HG03060 (cell line): Measurements from ENCODE around the gene GRID1.

Source experiments
- ATAC-seq: cut with Tn5 transposase; IDR thresholded peaks from one replicate; pipeline ENCODE4 v1.9.1; 2021; ENCODE audit warnings: low read depth, moderate number of reproducible peaks; ENCODE audit not compliant: unreplicated experiment

GRID1 gene

DNA sequence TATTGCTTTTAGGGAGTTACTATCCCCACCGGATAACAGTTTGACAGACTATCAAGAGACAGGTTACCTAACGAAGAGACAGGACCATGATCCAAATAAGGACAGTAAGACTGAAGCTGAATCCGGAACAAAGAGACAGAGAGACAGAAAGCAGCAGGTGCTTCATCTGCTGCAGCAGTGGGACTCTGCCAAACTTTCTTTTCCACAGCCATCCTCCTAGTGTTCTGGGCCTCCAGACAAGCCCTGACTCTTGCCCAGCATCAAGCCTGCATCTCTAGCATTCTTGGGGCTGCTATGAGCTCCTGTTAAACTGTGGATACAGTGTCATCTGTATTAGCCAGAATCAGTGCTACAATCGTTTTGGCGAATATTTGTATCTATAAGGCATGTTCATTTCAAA is 761.7 kb downstream of the GRID1 start:
- ATAC-seq, result no peak

DNA sequence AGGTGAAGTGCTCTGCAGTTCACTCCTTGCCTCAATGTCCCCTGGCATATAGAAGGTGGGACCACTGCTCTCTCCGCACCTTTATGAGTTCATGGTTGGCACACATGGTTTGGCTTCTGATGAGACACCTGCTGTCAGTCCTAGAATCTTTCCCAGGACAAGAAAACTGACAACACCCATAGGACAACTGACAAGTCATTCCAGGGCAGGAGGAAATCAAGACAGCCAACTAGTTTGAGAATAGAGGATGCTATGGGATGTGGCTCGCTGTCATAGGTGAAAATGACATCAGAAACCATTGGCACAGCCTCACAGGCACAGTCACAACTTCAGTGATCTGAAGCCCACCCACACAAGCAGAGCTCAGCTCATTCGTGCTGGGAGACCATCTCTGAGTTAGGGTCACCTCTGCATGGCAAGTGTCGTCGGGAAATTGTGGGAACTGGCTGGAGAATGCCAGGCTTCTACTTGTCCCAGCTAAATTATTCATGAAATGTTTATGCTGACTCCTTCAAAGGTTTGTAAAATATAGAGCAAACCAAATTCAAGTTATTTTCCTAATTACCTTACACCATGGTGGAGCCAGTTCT is 762.4 kb downstream of the GRID1 start:
- ATAC-seq, result no peak

DNA sequence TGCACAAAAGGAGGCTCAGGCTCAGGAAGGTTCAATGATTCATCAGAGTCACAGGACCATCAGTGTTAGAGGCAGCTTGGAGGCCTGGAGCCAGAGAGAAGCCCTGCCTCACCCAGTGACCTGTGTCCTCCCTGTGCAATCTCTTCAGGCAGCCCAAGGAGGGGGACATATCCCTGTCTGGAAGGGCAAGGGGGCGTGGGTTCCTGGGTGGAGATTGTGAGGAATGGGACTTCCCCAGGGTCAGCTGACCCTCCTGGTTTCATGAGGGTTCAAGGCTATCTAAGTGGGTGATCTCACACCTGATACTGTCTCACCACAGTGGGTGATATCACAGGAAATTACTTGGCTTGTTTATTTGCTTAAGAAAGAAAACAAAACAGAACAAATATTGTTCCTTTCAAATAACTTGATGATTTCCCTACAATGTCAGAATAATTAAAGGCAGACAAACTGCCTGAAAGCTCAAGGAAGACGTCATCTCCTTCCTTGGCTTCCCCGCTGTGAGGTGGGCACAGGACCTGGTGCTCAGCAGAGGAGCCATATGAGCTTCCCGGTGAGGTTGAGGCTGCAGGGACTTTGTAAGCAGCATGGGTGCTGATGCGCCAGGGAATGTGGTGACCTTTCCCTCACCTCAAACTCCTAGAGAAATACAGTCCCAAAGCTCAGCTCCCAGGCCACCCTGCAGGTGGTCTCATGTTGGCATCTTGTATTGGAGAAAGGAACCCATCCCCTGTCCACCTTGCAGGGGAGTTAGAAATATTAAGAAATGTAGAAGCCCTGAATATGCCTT is 763.2 kb downstream of the GRID1 start:
- no peak for ATAC-seq

DNA sequence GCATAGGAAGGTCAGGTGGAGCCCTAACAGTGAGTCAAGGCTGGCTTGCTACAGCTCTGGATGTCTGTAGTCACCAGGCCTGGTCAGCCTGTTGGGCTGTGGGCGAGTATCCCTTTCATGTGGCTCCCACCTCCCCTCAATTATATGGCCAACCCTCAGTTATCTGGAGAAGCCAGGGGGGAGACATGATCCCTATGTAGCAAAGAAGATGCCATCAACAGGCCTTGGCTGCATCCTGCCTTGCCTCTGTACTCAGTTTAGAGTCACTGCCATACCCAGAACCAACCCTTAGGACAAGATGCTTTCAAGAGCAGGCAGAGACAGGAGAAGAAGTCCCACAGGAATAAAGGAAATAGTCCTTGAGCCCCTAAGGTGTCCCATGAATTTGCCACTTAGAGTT is 763.9 kb downstream of the GRID1 start:
- no peak for ATAC-seq

DNA sequence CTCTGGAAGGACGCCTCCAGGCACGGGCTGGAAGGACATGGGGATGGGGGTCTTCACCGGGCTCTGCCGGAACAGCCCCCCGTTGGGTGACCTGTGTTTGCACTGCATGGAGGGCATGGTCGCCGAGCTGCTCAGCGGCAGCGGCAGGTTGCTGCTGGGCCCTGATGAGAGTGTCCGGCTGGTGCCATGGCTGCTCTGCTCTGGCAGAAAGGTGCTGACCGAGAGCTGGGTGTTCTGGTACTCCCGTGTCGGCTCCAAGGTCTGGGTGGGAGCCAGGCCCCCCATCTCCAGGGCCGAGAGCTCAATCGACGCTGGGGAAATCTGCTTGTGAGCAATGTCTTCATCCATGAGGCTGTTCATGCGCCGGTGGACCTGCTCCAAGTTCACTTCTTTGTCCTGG is 764.3 kb downstream of the GRID1 start:
- ATAC-seq, result no peak

DNA sequence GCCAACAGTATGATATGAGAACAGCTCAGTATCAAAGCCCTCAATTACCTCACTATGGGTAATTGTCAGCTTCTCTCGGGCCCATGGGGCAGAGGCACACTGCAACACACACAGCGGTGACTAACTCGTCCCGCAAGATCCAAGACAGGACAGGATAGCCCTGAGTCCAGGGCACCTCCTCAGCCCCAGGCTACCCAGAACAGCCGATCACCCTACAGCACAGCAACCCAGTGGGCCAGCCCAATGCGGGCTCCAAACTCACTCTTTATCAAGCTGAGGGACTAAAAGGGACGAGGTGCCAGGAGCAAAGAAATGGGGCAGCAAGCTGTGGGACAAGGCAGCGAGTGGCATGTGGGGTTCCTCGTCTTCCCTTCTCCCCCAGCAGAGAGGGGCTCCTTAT is 765.1 kb downstream of the GRID1 start:
- ATAC-seq, result no peak

DNA sequence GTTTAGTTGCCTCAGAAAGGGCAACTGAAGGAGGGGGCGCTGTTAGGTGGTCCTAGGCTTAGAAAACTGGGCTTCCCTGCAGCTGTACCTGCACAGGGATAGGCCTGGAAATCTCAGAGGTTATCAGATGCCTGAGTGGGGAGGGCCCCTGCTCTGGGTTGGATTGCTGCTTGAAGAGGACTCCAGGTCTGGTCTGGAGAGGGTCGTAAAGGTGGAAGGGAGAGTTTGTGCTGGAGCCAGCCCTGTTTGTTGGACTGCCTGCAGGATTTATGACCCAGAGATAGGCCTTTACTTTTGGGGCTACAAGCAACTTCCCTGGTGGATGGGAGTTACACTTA is 765.9 kb downstream of the GRID1 start:
- ATAC-seq, result no peak

DNA sequence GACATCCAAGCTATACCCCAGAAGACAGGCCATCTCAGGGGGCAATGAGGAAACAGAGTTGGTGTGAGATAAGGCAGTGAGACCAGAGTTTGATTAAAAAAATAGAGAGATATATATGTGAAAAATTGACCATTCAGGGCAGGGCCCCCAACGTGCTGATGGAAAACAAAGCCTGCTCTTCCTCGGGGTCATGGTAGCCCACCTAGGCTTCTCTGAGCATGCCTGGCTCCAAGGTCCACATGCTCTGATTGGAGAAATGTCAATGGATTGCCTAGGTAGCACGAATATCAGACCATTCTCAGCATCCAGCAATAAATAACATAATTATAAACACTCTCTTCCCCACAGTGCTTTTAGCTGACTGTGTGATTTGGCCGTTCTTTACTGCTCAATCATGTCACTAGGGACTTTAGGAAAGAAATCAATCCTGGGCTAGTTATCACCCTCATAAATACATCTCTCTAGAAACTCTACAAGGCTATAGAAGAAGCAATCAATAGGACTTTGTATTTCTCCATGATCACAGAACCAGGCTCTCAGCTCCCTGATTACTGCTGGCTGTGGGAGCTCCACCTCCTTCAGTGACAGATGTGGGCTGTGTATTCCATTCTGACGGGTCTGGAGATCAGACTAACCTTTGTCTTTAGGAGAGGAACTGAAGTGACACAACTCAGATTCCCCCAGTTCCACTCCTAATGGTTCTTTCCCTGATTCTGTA is 766.4 kb downstream of the GRID1 start:
- no peak for ATAC-seq

DNA sequence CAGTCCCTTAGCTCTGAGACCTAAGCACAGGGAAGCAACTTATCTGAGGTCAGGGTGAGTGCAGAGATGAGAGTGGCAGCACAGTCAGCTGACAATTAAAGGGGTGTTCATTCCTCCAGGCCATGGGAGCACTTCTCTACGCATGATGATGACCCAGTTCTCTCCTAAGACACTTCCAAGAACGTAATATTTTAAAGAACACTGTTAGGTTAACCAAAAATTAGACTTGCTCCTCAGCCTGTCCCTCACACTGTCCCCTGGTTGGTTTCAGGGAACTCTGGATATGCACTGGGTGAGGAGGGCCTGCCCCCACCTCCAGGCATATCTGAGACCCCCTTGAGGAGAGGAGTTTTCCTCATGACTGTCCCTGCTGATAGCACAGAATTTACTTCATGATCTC is 767.5 kb downstream of the GRID1 start:
- no peak for ATAC-seq

DNA sequence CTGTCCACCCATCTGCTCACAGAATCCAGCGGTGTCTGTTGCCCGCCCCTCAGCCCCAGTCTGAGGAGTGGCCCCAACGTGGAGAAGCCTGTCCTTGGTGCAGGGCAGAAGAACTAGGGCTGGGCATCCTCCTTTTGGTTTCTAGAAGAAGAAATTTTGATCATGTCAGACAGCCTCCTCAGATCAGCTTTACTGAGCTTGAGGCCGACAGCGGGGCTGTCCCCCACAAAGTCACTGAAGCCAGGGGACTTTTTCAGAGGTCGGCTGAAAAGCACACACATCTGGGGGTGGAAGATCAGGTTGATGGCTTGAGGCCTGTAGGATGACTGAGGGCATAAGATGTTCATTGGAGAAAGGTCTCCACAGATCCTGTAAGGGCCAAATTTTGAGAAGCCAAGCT is 767.9 kb downstream of the GRID1 start:
- no peak for ATAC-seq

DNA sequence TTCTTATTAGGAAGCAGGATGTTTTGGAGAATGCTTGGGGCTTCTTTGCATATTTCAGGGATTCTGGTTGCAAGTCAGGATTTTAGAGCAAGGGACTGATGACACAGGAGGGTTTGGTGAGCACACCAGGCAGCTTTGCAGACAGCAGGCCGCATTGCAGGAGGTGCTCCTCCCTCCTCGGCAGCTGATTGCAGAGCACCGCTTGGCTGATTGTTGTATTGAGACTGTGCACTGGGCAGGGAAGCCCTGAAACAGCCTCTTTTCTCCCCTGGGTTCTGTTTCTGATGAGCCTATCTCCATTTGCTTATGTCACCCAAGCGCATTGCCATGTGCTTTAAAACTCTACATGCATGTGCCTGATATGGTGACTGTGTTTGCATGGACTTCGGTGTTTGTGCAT is 769.6 kb downstream of the GRID1 start:
- ATAC-seq, result no peak

DNA sequence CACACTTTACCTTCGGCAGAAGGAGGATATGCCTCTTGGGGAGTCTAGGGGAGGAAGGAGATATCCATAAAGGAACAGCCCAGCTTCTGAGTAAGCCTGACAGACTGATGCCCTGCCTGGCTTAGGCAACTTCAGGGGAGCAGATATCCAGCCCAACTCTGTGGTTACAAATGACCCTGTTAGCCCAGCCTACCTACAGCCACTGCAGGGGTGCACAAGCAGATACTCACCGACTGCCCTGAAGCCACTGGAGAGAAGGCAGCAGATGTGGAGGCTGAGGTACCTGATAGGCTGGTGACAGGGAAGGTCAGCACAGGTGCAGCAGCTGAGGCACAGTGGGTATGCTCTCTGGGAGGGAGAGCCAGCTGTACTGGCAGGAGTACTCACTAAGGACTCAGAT is 770.2 kb downstream of the GRID1 start:
- no peak for ATAC-seq

DNA sequence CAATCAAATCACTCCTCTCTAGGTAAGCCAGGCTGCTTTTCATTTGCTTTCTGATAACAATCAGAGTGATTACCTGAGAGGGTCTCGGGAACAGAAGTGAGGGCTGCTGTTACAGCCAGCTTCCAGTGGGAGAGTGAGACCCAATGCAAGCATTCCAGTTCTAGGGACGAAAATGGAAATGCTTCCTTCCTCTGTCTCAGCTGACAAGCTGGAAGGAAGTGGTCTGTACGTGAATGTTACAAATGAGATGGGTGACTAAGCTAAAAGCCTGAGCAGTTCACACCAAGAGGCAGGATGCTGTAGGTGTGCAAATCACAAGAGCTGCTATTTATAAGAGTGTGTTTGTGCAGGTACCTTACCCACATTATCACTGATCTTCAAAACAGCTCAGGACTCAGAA is 772.4 kb downstream of the GRID1 start:
- no peak for ATAC-seq

DNA sequence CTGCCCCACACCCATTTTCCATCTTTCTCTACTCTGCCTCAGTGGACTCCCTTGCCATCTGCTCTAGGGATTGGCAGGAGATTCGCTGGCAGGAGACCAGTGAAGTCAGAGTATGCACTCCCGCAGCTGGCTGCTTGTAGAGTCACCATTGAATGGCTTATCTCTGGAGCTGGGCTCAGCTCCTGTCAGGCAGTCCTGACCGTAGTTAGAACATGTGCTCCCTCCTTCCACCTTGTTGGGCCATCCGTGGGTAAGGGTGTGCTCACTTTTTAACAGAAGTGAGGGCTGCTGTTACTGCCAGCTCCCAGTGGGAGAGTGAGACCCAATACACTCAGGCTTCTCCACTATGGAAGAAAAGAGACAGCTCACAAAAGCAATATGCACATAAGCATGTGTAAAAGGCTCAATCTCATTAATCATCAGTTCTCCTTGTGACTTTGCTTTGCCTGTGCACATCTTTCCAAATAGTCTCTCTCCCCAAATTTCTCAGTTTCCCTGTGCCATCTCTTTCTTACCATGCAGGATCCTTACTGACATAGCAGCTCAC is 773.3 kb downstream of the GRID1 start:
- no peak for ATAC-seq

DNA sequence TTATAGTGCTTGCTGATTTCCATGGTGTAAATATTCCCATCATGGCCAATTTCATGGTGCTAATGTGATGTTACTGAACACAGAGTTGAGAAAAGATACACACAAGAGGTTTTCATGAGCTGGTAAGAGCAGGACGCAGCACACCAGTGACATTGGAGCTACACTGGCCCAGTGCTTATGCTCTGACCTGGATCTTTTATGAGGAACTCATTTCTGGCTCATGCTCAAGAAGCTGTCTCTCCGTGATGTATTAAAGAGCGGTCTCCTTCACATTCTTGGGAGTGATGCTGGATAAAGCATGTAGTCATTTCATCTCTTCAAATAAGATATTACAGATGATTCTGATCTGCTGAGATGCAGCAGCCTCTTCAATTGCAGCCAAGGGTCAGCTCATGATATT is 785.2 kb downstream of the GRID1 start:
- ATAC-seq, result no peak

DNA sequence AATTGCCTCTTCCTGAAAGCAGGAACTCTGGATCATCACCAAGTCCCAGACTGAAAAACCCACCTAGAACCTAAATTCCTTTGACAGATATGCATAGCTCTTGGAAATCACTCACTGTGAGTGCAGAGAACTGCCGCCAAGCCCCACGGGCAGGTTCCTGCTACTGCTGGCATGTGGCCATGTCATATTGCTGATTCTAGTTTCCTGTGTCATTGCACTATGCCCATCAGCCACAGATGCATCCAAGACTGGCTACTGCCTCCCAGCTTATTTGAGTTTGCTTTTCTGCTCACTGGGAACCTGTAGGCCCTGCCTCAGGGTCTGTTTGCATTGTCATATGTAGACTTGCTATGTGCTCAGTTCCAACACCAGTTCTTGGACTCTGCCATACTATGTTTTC is 786.0 kb downstream of the GRID1 start:
- no peak for ATAC-seq

DNA sequence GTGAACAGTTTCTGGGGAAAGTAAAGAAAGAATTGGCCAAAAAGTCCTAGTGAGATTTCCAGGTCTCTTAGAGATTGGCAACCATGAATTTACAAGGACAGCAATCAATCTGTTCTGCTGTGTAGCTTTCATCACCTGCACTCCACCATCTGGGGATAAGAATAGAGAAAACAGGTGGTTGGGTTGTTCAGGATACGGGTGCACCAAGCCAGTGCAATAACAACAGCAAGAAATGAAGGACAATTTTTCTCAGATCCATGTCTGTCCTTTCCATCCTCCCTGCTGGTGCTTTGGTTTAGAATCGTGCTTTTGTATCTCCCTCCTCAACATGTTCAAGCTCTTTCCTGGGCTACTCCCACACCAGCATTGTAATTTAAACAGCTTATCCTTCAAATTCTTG is 787.7 kb downstream of the GRID1 start:
- no peak for ATAC-seq

DNA sequence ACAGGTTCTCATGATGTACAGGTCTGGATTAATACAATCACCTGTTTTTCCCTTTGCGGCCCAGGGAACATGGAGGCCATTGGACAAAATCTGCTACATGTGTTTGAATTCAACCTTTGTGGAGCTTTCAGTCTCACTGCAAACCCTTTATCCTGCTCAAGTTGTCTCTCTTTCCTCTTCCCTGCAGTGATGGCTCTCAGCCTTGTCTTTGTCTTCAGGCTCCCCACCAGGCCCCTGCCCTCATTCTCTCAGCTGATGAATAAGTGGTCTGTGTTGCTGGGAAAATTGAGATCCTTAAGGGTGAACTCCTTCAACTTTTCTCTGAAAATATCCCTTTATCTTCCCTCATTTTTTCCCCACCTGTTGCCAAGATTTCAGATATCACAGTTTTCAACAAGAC is 791.2 kb downstream of the GRID1 start:
- no peak for ATAC-seq

DNA sequence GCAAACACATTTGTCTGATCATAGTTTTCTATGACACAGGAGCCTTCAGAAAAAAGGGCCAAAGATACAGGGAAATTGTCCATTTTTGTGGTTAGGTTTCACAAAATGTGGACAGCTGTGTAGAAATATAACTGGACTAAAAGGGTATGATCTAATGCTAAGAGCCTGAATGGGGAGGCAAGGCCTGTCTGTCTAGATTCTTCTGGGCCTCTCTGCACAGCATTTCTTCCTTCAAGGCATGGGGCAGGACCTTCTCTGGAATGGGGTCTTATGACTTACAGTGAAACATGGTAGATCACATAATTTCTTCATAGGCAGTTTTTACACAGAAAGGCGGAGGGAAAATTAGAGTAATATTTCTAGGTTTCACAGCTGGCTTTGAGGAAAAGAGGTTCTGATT is 795.7 kb downstream of the GRID1 start:
- ATAC-seq, result no peak

DNA sequence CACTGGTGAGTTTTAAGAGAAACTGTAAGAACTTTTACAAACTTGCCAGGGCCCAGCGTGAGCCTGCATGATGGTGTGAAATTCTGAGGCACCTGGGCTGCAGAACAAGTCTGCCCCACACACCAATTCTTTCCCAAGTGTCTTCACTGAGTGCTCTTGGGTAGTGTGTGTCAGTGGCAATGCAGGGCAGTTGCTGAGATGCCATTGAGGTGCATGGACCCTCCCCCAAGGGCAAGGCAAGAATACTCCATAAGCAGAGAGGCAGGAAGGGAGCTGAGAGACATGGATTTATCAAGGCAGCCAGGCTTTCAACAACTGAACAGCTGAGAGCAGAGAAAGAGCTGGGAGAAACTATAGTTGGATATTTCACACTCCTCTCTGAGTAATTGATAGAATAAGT is 801.2 kb downstream of the GRID1 start:
- ATAC-seq, result no peak

DNA sequence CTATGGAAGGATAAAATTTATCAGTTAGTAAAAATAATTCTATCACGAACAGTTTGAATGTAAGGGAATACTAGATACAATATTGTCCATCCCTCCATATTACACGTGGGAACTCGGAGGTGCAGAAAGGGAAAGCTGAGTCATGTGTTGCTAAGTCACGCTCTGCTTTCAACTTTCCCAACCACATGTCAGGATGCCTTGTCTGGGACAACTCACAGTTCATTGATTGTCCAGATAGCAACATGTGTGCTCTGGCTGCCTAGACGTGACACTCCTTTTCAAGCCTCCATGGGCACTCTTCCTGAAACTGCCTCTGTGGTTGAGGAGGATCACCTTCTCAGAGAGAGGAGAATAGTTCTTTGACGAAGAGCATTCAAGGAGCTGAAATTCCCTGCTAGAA is 808.1 kb downstream of the GRID1 start:
- ATAC-seq, result no peak

DNA sequence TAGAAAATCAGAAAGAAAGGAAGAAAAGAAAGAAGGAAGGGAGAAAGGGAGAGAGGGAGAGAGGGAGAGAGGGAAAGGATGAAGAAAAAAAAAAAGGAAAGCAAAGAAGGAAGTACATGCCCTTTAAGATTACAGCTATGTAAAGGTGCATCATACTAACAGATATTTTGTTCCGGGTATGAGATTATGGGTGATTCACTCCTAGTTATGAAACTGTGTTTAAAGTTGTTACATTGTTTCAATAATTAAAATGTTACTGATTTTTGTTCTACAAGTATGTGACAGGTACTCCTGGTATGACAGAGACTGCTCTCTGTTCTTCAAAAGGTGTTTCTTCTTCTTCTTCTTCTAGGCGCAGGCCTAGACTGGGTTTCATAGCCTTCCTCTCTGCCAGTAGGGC is 808.9 kb downstream of the GRID1 start:
- no peak for ATAC-seq
